ENCODE measurements around the gene GPR17. TPM values are rescaled to one million over a fixed set of nuclear protein-coding genes. Genes with fewer than 3 reads are reported as not detected.
A peak's percentile ranks its signal among the peaks of the same experiment; 100 is the strongest.

Gene GPR17
- total and polyA plus RNA-seq, 10 donors: 0.09 to 1.9 (median 0.24) TPM; not detected in 4

GRCh38 chr2:127698553-127699355, 52.8 kb downstream of the GPR17 start:
- intact Hi-C loops (cut with DNase I; ENCODE audit: low total_unique reads): no loop called here
- H3K9me3 ChIP-seq: no peaks in the 10 kb centered on the region
- 94 to 97% (median 96%) methylated on average over 27 of the region's 27 CpGs for WGBS, 5 donors
- no peak for DNase-seq
- TF ChIP-seq CTCF (IDR thresholded peaks at IDR 0.05 in 8 of 11, conservative IDR thresholded peaks at IDR 0.05 in 3 of 11) (no peak), POLR2AphosphoS5 (IDR thresholded peaks at IDR 0.05) (no peak), POLR2A (IDR thresholded peaks at IDR 0.05) (no peak)
- H3K4me1 ChIP-seq: peaks cover 15 to 40% (median 38%) of the 10 kb centered on the region in 6 donors
- H3K27ac ChIP-seq: no peak overlapping the region
- H3K36me3 ChIP-seq: peaks cover 0 to 9% (median 0%) of the 10 kb centered on the region in 6 donors
- H3K27me3 ChIP-seq (replicated peaks in 1 of 7): peaks cover 0 to 10% (median 0%) of the 10 kb centered on the region in 7 donors
- H3K4me3 ChIP-seq: no peak overlapping the region

- H3K4me3 ChIP-seq: peak overlapping the region; percentile 33 to 83 (median 72)
- DNase-seq: peak; percentile 92
- peak overlapping the region; percentile 95 to 99 (median 96) for H3K27ac ChIP-seq
- TF ChIP-seq CTCF (IDR thresholded peaks at IDR 0.05 in 8 of 11, conservative IDR thresholded peaks at IDR 0.05 in 3 of 11): no peak
- no peak for TF ChIP-seq POLR2A (IDR thresholded peaks at IDR 0.05)
- TF ChIP-seq POLR2AphosphoS5 (IDR thresholded peaks at IDR 0.05): no peak
- H3K9me3 ChIP-seq: no peaks in the 10 kb centered on the region
- peaks cover 0 to 26% (median 7%) of the 10 kb centered on the region in 6 donors for H3K36me3 ChIP-seq
- intact Hi-C loops (cut with DNase I; ENCODE audit: low total_unique reads): no loop called here
- WGBS, 5 donors: 45 to 64% (median 58%) methylated on average over 17 of the region's 17 CpGs
- peaks cover 0 to 5% (median 0%) of the 10 kb centered on the region in 7 donors for H3K27me3 ChIP-seq (replicated peaks in 1 of 7)
- peaks cover 19 to 52% (median 47%) of the 10 kb centered on the region in 6 donors for H3K4me1 ChIP-seq
Measured at GRCh38 chr2:127700527-127701192, 54.7 kb downstream of the GPR17 start.

GRCh38 chr2:127701193-127701650, 55.3 kb downstream of the GPR17 start, which contains the start of gene SFT2D3:
SFT2D3 (plus strand) TSS chr2:127701497; CDS start chr2:127701529, 32 bp downstream.
- TF ChIP-seq POLR2AphosphoS5 (IDR thresholded peaks at IDR 0.05) (peak; percentile 96 to 98 (median 96)), POLR2A (IDR thresholded peaks at IDR 0.05) (peak; percentile 65 to 85 (median 80)), CTCF (IDR thresholded peaks at IDR 0.05 in 8 of 11, conservative IDR thresholded peaks at IDR 0.05 in 3 of 11) (peak in 1 of 11 experiments; percentile 7)
- peak within 1 kb of the TSS; percentile 95 to 99 (median 96) for H3K27ac ChIP-seq
- intact Hi-C loops (cut with DNase I; ENCODE audit: low total_unique reads): no loop called here
- DNase-seq: peak; percentile 99
- H3K9me3 ChIP-seq: no peaks in the 10 kb centered on the region
- no peaks in the 10 kb centered on the region for H3K27me3 ChIP-seq (replicated peaks in 1 of 7)
- peak within 1 kb of the TSS; percentile 33 to 83 (median 72) for H3K4me3 ChIP-seq
- H3K36me3 ChIP-seq: peaks cover 0 to 32% (median 11%) of the 10 kb centered on the region in 6 donors
- H3K4me1 ChIP-seq: peaks cover 19 to 52% (median 43%) of the 10 kb centered on the region in 6 donors
- WGBS, 5 donors: 0% methylated on average over 6 to 44 of the region's 44 CpGs

All from spleen (tissue), 11 donors.